NCI-H1092 treated with DMSO at 0.1 percent for 48 hours (cell line): ENCODE measurements around the gene CMTR2.
"Not testable (repeated sequence)": the region's sequence is repeated elsewhere in the genome, so short reads cannot be mapped to it uniquely, and the experiment has no call there.

Experiments used
- DNase-seq: peaks from one replicate; lab custom pipeline; 2025; lab: John Stamatoyannopoulos, UW

CMTR2 gene

GRCh38 chr16:71288890-71289731, at the start of gene CMTR2:
Gene CMTR2, minus strand, starts transcription at chr16:71289402. Its CDS starts 3,482 bp downstream, at chr16:71285920.
- peak; percentile 96 for DNase-seq

- DNase-seq = no peak
Measured at GRCh38 chr16:71338632-71339031, 49.4 kb upstream of the CMTR2 start.

- DNase-seq = no peak
Measured at GRCh38 chr16:71338193-71338592, 49.0 kb upstream of the CMTR2 start.

- no peak for DNase-seq
Measured at GRCh38 chr16:71337631-71338030, 48.4 kb upstream of the CMTR2 start.

- DNase-seq = no peak
Measured at GRCh38 chr16:71328151-71328550, 38.9 kb upstream of the CMTR2 start.

GRCh38 chr16:71327720-71328119, 38.5 kb upstream of the CMTR2 start:
- DNase-seq = no peak

- DNase-seq = no peak
Measured at GRCh38 chr16:71319999-71320398, 30.8 kb upstream of the CMTR2 start.

- no peak for DNase-seq
Measured at GRCh38 chr16:71315269-71315668, 26.1 kb upstream of the CMTR2 start.

GRCh38 chr16:71313591-71313990, 24.4 kb upstream of the CMTR2 start:
- not testable (repeated sequence) for DNase-seq

GRCh38 chr16:71311553-71312158, 22.5 kb upstream of the CMTR2 start:
- peak; percentile 50 for DNase-seq

GRCh38 chr16:71303938-71304337, 14.7 kb upstream of the CMTR2 start:
- no peak for DNase-seq

GRCh38 chr16:71297341-71297634, 8.1 kb upstream of the CMTR2 start:
- no peak for DNase-seq

- DNase-seq = no peak
Measured at GRCh38 chr16:71296584-71297340, 7.6 kb upstream of the CMTR2 start.

- no peak for DNase-seq
Measured at GRCh38 chr16:71295950-71296349, 6.7 kb upstream of the CMTR2 start.

GRCh38 chr16:71293919-71294318, 4.7 kb upstream of the CMTR2 start:
- DNase-seq = no peak

GRCh38 chr16:71292095-71292494, 2.9 kb upstream of the CMTR2 start:
- not testable (repeated sequence) for DNase-seq

- DNase-seq = no peak
Measured at GRCh38 chr16:71289732-71290062, 495 bp upstream of the CMTR2 start.

- no peak for DNase-seq
Measured at GRCh38 chr16:71288570-71288889, 672 bp downstream of the CMTR2 start.

- no peak for DNase-seq
Measured at GRCh38 chr16:71287911-71288310, 1.3 kb downstream of the CMTR2 start.

- no peak for DNase-seq
Measured at GRCh38 chr16:71287454-71287853, 1.7 kb downstream of the CMTR2 start.

GRCh38 chr16:71283612-71284011, 5.6 kb downstream of the CMTR2 start:
- no peak for DNase-seq

- no peak for DNase-seq
Measured at GRCh38 chr16:71282943-71283342, 6.3 kb downstream of the CMTR2 start.

GRCh38 chr16:71276589-71277334, 12.4 kb downstream of the CMTR2 start:
- no peak for DNase-seq
